Breast epithelium (tissue), 3 donors: ENCODE measurements around the gene WWOX.

Experiments used
- POLR2AphosphoS5 ChIP-seq, 3 donors: sonication (generic); formaldehyde crosslinking; IDR thresholded peaks; one replicate each; pipeline ENCODE4 v1.6.1; 2017; ENCODE audit warnings: antibody characterized with exemption in 3 of 3
- TF ChIP-seq, protein P1 (sequence below), 3 donors: fragments of 450-650 bp; IDR thresholded peaks; one replicate each; pipeline ENCODE4 v1.5.1; 2016 to 2017; ENCODE audit warnings: antibody characterized with exemption in 3 of 3, mild to moderate bottlenecking in 3 of 3, moderate library complexity in 3 of 3

DNA sequence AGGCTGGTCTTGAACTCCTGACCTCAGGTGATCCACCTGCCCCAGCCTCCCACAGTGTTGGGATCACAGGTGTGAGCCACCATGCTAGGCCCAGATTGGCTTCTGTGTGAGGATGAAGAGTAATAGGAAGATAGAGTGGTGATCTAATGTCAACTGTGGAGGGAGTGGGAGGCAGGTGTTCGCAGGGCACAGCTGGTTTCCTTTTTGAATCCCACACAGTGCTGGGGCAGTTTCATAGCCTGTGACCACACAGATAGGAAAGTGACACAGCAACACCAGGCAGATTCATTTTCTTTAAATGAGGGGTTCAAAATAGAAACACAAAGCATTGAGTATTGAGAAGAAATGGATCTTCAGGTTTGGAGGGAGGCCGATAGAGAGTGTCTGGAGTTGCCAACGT, 540.3 kb downstream of the WWOX start:
- TF ChIP-seq, protein P1, sequence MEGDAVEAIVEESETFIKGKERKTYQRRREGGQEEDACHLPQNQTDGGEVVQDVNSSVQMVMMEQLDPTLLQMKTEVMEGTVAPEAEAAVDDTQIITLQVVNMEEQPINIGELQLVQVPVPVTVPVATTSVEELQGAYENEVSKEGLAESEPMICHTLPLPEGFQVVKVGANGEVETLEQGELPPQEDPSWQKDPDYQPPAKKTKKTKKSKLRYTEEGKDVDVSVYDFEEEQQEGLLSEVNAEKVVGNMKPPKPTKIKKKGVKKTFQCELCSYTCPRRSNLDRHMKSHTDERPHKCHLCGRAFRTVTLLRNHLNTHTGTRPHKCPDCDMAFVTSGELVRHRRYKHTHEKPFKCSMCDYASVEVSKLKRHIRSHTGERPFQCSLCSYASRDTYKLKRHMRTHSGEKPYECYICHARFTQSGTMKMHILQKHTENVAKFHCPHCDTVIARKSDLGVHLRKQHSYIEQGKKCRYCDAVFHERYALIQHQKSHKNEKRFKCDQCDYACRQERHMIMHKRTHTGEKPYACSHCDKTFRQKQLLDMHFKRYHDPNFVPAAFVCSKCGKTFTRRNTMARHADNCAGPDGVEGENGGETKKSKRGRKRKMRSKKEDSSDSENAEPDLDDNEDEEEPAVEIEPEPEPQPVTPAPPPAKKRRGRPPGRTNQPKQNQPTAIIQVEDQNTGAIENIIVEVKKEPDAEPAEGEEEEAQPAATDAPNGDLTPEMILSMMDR (IDR thresholded peaks at IDR 0.05) = no peak
- TF ChIP-seq POLR2AphosphoS5 (IDR thresholded peaks at IDR 0.05) = no peak
